ENCODE results near the gene PTPRM.

PTPRM gene

GRCh38 chr18:7566567-7567473, at the start of gene PTPRM:
Gene PTPRM, plus strand, starts transcription at chr18:7567316. Its CDS starts 503 bp downstream, at chr18:7567819.
- peak; percentile 16 for DNase-seq (ENCODE audit: low read depth)

GRCh38 chr18:7517852-7518251, 49.3 kb upstream of the PTPRM start:
- DNase-seq (ENCODE audit: low read depth) = no peak

- DNase-seq (ENCODE audit: low read depth) = no peak
Measured at GRCh38 chr18:7520200-7520785, 46.8 kb upstream of the PTPRM start.

GRCh38 chr18:7521226-7521856, 45.8 kb upstream of the PTPRM start:
- no peak for DNase-seq (ENCODE audit: low read depth)

GRCh38 chr18:7523772-7524171, 43.3 kb upstream of the PTPRM start:
- DNase-seq (ENCODE audit: low read depth) = no peak

- DNase-seq (ENCODE audit: low read depth) = no peak
Measured at GRCh38 chr18:7524786-7525185, 42.3 kb upstream of the PTPRM start.

GRCh38 chr18:7532942-7533341, 34.2 kb upstream of the PTPRM start:
- DNase-seq (ENCODE audit: low read depth) = no peak

GRCh38 chr18:7535436-7536205, 31.5 kb upstream of the PTPRM start:
- no peak for DNase-seq (ENCODE audit: low read depth)

- no peak for DNase-seq (ENCODE audit: low read depth)
Measured at GRCh38 chr18:7537145-7537544, 30.0 kb upstream of the PTPRM start.

GRCh38 chr18:7541835-7542234, 25.3 kb upstream of the PTPRM start:
- DNase-seq (ENCODE audit: low read depth) = no peak

GRCh38 chr18:7544686-7545085, 22.4 kb upstream of the PTPRM start:
- DNase-seq (ENCODE audit: low read depth) = no peak

- no peak for DNase-seq (ENCODE audit: low read depth)
Measured at GRCh38 chr18:7545734-7546133, 21.4 kb upstream of the PTPRM start.

GRCh38 chr18:7548221-7548620, 18.9 kb upstream of the PTPRM start:
- no peak for DNase-seq (ENCODE audit: low read depth)

GRCh38 chr18:7548721-7549120, 18.4 kb upstream of the PTPRM start:
- no peak for DNase-seq (ENCODE audit: low read depth)

- no peak for DNase-seq (ENCODE audit: low read depth)
Measured at GRCh38 chr18:7557973-7558372, 9.1 kb upstream of the PTPRM start.

GRCh38 chr18:7558769-7559168, 8.3 kb upstream of the PTPRM start:
- no peak for DNase-seq (ENCODE audit: low read depth)

GRCh38 chr18:7559709-7560319, 7.3 kb upstream of the PTPRM start:
- DNase-seq (ENCODE audit: low read depth) = no peak

- no peak for DNase-seq (ENCODE audit: low read depth)
Measured at GRCh38 chr18:7561909-7562460, 5.1 kb upstream of the PTPRM start.

GRCh38 chr18:7562491-7562890, 4.6 kb upstream of the PTPRM start:
- no peak for DNase-seq (ENCODE audit: low read depth)

- DNase-seq (ENCODE audit: low read depth) = no peak
Measured at GRCh38 chr18:7565677-7566076, 1.4 kb upstream of the PTPRM start.

- no peak for DNase-seq (ENCODE audit: low read depth)
Measured at GRCh38 chr18:7566244-7566566, 911 bp upstream of the PTPRM start.

All from stimulated activated CD8-positive, alpha-beta memory T cell treated with anti-CD3 and anti-CD28 coated beads, Interleukin-4, amount 100 ng/mL, for 24 hours (primary cell).